Stimulated activated CD8-positive, alpha-beta memory T cell treated with anti-CD3 and anti-CD28 coated beads, Interleukin-15, amount 100 ng/mL, for 24 hours (primary cell): ENCODE measurements around the gene PLA2G6.

Experiments
- DNase-seq: peaks from one replicate; pipeline ENCODE4 v3.0.0-alpha.2; 2020; ENCODE audit warnings: low read depth

The PLA2G6 gene

GRCh38 chr22:38214302-38215056 lies 32.8 kb upstream of the PLA2G6 start:
- DNase-seq, result peak; percentile 22

GRCh38 chr22:38213990-38214301 lies 32.3 kb upstream of the PLA2G6 start:
- DNase-seq, result no peak

DNA sequence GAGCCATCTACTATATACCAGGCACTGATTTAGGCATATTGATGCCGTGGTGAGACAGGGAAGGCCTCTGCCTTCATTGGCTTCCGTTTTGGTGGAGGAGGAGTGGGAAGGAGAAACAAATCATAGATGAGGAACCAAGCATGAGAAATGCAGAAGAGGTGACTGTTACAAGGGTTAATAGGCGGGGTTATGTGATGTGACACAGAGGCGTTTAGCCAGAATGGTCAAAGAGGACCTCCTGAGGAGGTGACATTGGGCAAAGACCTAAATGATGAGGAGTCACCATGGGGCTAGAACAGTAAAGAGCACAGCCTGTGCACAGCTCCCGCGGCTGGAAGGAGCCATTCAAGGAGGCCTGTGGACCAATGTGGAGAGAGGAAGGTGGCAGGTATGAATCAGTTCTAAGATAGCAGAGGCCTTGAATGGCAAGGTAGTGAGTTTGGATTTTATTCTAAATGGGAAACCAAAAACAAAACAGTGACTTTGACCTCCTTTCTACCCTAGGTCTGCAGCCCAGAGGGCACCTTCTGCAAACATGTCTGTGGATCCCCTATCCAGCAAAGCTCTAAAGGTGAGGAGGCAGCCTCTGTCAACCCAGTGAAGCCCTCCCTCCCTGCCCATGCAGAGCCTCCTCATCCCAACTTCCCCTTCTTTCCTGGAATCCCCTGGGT lies 31.8 kb upstream of the PLA2G6 start:
- no peak for DNase-seq

GRCh38 chr22:38212442-38212841 lies 30.8 kb upstream of the PLA2G6 start:
- DNase-seq, result no peak

- DNase-seq, result no peak
Measured at GRCh38 chr22:38211556-38211955, 29.9 kb upstream of the PLA2G6 start.

DNA sequence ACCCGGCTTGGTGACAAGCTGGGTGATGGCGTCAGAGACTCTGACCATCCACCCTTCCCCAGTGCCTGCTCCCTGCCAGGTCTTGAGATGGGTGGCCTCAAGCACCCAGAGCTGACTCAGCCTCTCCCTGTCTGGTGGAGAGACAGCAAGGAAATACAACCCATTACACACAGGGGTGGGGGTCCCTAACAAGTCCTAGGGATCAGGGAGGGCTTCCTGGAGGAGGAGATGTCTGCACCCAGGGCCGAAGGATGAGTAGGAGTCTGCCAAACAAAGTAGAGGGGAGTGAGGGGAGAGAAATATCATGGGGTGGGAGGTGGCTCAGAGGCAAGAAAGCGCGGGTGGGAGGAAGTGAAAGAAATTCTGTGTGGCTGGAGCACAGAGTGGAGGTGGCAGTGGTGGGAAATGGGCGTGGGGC lies 26.9 kb upstream of the PLA2G6 start:
- no peak for DNase-seq

DNA sequence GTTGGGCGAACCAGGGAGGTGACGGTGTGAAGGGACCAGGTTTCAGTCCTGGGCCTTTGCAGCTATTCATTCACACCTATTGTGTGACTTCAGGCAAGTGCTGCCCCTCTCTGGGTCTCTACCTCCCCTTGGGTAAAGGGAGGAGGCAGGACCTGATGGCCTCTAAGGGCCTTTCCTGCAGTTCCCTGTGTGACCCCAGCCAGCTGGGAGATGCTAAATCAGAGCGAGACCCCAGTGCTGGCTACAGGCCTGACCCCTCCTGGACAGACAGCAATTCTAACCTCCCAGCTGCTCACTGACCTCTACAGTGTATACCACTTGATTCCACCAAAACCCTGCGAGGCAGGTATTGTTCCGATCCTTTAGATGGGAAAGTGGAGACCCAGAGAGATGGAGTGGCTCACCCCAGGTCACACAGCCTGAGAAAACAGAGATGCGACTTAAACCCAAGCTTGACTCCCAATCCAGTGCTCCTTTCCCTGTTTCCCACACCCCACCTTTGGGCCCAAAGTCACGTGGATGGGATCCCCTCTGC lies 26.3 kb upstream of the PLA2G6 start:
- no peak for DNase-seq

DNA sequence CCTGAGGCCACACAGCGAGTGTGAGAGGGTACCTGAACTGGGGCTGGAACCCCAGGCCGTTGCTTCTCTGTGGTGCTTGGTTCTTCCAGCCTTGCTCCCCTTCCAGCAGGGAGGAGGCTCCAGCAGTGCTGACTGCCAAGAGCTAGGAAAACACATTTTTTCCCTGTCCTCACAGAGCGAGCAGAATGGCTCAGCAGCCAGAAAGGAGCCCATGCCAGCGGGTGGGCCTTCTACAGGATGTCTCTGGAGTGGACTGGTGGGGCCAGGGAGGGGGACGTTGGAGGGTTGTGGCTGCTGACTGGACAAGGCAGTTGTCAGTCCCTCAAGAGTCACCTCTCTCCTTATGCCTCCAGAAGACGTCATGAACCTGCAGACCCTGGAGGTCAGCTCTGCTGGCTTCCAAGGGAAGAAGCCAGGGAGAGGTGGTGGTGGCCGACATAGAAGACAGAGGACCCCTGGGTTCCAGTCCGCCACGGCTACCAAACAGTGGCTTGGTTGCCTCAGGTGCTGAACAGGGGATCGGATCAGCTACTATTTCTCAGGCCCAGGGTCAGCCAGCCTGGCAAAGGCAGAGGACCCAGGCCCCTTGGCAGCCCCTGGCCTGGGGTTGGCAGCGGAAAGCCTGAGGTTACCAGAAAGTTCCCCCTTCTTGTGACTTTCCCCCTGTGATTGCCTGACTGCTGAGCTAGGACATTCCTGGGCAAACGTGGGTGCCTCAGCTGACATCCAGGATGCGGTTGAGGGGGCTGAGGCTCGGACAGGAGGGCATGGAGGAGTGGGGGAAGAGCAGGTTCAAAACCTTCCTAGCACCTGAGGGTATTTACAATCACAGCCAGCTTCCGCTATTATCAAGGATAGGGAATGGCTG lies 23.9 kb upstream of the PLA2G6 start:
- no peak for DNase-seq

DNA sequence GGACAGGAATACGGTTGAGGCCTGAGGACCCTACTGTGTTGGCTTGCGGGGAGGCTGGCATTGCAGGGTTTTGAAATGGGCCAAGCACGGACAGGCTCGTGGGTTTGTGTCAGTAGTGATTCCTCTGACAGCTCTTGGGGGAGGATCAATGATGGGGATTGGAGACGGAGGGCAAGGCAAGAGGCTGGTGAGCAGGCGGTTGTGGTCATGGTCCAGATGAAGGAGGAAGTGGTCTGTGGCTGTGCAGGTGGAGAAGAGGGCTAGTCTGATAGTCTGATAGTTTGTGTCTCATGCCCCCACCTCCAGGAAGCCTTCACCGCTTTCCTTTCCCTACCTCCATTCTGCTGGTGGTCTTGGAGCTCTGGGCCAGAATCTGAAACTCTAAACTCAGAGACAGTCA lies 23.2 kb upstream of the PLA2G6 start:
- no peak for DNase-seq

DNA sequence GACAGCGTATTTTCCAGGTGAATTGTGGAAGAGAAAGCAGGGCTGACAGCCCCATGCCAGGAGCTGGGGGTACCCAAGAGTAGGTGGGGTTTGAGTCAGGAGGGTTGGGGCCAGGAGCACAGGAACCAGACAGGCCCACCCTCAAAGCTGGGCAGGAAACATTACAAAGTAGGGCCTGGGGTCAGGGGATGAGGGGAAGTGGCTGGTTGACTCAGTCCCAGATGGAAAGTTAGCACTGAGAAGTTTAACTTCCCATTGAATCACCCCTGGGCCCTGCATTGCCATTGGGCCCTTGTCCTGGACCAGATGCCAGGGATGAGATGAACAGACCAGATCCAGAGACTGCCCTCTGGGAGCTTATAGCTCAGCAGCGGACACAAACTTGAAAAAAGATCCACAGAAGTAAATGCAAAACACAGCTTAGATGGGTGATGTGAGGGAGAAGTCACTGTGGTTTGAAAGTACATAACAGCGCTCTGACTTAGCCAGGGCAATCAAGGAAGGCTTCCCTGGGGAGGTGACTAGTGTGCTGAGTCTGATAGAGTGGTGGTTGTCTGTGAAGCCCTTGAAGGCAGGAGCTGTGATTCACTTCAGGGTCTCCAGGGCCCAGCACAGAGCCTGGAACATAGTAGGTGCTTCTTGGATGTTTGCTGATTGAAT lies 22.4 kb upstream of the PLA2G6 start:
- DNase-seq, result no peak

DNA sequence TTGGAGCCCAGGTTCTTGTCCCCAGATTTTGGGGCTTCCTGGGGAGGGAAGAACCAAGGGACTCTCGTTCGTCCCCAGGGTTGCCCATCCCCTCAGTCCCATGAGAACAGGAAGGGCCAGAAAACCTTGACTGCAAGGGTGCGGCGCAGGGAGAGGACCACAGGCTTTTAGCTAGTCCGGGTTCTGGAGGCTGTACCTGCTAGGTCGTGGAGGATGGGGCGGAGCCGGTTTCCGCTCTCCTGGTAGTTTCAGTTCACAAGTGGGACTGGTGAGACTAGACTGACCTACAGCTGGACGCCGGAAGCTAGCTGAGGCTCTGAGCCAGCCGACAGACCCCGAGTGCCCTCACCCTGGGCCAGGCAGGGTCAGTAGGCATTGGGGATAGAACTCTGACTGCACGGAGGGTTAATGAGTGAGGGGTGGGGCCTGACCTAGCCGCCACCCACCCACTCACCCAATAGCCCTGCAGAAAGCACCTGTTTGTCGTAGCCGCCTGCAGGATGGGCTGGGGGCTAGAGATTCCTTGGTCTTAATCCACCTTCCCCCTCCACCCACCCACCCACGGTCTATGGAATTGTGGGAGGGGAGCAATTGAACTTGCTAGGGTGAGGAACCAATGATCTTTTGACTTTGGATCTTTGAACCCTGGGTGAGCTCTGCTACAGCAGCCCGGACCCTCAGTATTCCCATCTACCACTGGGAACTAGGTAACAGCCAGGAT lies 21.6 kb upstream of the PLA2G6 start:
- DNase-seq, result no peak

GRCh38 chr22:38202437-38203089 lies 20.9 kb upstream of the PLA2G6 start:
- DNase-seq, result no peak

GRCh38 chr22:38201711-38202436 lies 20.2 kb upstream of the PLA2G6 start, which contains the start of gene MAFF:
TSS of gene MAFF (plus strand) at chr22:38201994. CDS start at chr22:38213854, 11,860 bp downstream.
- DNase-seq, result peak; percentile 84

DNA sequence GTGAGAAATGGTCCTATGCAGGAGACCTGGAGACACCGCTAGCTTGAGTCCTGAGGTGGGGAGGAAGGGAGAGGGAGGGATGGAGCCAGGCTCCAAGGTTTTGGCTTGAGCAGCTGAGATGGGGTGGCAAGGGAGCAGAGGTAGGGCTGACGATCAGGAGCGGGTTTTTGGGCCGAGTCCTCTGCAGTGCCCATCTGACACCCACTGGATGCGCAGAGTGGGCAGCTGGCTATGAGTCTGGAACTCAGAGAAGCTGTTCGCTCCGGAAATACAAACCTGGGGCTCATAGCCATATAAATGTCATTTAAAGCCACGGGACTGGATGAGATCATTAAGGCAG lies 19.7 kb upstream of the PLA2G6 start:
- DNase-seq, result no peak

DNA sequence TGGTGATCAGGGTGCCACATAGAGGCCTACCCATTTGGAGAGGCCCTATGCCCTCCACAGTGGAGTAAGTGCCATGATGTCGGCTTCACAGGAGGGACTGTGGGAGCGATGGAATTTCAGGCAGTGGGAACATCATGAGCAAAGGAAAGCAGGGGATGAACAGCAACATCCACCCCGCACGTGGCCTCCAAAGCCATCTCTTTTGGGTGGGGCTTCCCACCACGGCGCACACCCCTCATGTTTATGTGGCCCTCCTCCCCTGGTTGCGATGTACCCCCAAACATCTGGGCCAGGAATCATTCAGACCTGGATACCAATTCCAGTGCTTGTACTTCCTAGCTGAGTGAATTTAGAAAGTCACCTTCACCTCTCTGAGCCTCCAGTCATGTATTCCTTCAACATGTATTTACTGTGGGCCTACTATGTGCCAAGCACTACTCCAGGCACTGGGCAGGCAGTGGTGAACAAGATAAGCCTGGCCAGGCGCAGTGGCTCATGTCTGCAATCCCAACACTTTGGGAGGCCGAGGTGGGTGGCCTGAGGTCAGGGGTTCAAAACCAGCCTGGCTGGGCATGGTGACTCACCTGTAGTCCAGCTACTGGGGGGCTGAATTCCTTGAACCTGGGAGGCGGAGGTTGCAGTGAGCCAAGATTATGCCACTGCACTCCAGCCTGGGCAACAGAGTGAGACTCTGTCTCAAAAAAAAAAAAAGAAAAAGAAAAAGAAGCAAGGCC lies 18.4 kb upstream of the PLA2G6 start:
- no peak for DNase-seq

DNA sequence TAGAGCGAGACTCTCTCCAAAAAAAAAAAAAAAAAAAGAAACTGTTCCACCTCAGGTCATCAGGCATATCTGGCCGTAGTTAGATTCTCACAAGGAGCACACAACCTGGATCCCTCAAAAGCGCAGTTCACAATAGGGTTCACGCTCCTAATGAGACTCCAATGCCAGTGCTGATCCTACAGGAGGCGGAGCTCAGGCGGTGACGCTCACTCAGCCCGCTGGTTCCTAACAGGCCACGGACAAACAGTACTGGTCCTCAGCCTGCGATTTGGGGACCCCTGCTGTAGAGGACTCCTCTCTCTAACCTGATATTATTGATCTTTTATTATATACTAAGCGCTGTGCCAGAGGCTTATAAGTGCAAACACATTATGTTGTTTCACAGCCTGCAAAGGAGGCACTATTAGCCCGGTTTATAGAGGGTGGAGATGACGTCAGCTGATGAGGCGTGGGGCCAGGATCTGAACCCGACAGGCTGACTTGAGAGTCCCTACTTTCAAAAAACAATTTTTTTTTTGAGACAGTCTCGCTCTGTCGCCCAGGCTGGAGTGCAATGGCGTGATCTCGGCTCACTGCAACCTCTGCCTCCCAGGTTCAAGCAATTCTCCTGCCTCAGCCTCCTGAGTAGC lies 15.3 kb upstream of the PLA2G6 start:
- no peak for DNase-seq

- no peak for DNase-seq
Measured at GRCh38 chr22:38193580-38193979, 11.9 kb upstream of the PLA2G6 start.

DNA sequence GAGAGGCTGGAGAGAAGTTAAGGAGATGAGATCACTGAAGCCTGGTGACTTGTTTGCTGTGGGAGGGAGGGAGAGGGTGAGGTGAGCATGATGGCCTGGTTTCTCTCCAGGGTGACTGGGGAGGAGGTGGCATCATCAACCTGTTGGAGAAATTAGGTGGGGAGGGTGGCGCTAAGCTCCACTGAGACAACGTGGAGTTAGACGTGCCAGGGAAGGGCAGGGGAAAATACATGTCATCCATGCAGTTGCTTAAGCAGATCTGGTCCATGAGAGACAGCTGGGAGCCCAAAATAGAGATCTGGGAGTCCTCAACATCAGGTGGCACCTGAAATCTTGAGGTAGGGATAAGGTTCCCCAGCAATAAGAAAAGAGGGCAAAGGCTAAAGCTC lies 10.8 kb upstream of the PLA2G6 start:
- no peak for DNase-seq
